MM.1S (cell line): ENCODE data around the gene GTF3C2.
"Not testable (repeated sequence)": the region's sequence is repeated elsewhere in the genome, so short reads cannot be mapped to it uniquely, and the experiment has no call there.

Source experiments
- DNase-seq: peaks from one replicate; pipeline ENCODE4 v3.0.0-alpha.2; 2015
- H2AFZ ChIP-seq: fragments of 300-600 bp; sonication (generic); 2 replicates; pipeline ENCODE4 v1.6.0; 2016; ENCODE audit warnings: antibody characterized with exemption, low read length
- H3F3A ChIP-seq: fragments of 300-600 bp; sonication (generic); 2 replicates; pipeline ENCODE4 v1.6.1; 2016; ENCODE audit warnings: mild to moderate bottlenecking, antibody characterized with exemption, low read length, moderate library complexity, mixed read lengths; ENCODE audit not compliant: insufficient read depth
- H3K27ac ChIP-seq: fragments of 300-600 bp; sonication (generic); 2 replicates; pipeline ENCODE4 v1.5.1; 2016; ENCODE audit warnings: mild to moderate bottlenecking, low read length
- H3K27me3 ChIP-seq: fragments of 300-600 bp; sonication (generic); replicated peaks from 2 replicates; pipeline ENCODE4 v1.6.0; 2016; ENCODE audit warnings: low read length; ENCODE audit not compliant: insufficient read depth
- H3K36me3 ChIP-seq: fragments of 300-600 bp; sonication (generic); replicated peaks from 2 replicates; pipeline ENCODE4 v1.6.1; 2016; ENCODE audit warnings: mild to moderate bottlenecking, low read length, mixed read lengths; ENCODE audit not compliant: insufficient read depth
- H3K4me1 ChIP-seq: fragments of 300-600 bp; sonication (generic); 2 replicates; pipeline ENCODE4 v1.6.1; 2016; ENCODE audit warnings: low read length, mixed read lengths
- H3K4me2 ChIP-seq: fragments of 300-600 bp; sonication (generic); 2 replicates; pipeline ENCODE4 v1.6.0; 2016; ENCODE audit warnings: low read depth, low read length
- H3K4me3 ChIP-seq: fragments of 300-600 bp; sonication (generic); 2 replicates; pipeline ENCODE4 v1.5.1; 2016; ENCODE audit warnings: low read length, mixed read lengths
- H3K79me2 ChIP-seq: fragments of 300-600 bp; sonication (generic); 2 replicates; pipeline ENCODE4 v1.6.1; 2016; ENCODE audit warnings: mixed run types, low read length, mixed read lengths
- H3K9ac ChIP-seq: fragments of 300-600 bp; sonication (generic); 2 replicates; pipeline ENCODE4 v1.6.1; 2016; ENCODE audit warnings: low read length, mixed read lengths
- H3K9me2 ChIP-seq: fragments of 300-600 bp; sonication (generic); replicated peaks from 2 replicates; pipeline ENCODE4 v1.6.1; 2016; ENCODE audit warnings: mild to moderate bottlenecking, low read length, mixed read lengths; ENCODE audit not compliant: insufficient read depth
- H3K9me3 ChIP-seq: fragments of 300-600 bp; sonication (generic); replicated peaks from 2 replicates; pipeline ENCODE4 v1.6.1; 2016; ENCODE audit warnings: mild to moderate bottlenecking, low read length, mixed read lengths; ENCODE audit not compliant: insufficient read depth
- H4K20me1 ChIP-seq: fragments of 300-600 bp; sonication (generic); 2 replicates; pipeline ENCODE4 v1.6.1; 2016; ENCODE audit warnings: mild to moderate bottlenecking, low read length, moderate library complexity, mixed read lengths; ENCODE audit not compliant: insufficient read depth
- CTCF ChIP-seq: fragments of 300-600 bp; sonication (generic); IDR thresholded peaks from 2 replicates; pipeline ENCODE4 v1.5.1; 2016; ENCODE audit warnings: antibody characterized with exemption, low read length, mixed read lengths
- EZH2 ChIP-seq: fragments of 300-600 bp; sonication (generic); optimal IDR thresholded peaks from 2 replicates; pipeline ENCODE3; 2017; ENCODE audit warnings: low read depth, mild to moderate bottlenecking, antibody characterized with exemption, low read length, mixed read lengths
- EZH2phosphoT487 ChIP-seq: fragments of 300-600 bp; sonication (generic); IDR thresholded peaks from 2 replicates; pipeline ENCODE4 v1.6.1; 2018; ENCODE audit warnings: antibody characterized with exemption, low read length

GTF3C2 gene

GRCh38 chr2:27322766-27323595, 33.6 kb downstream of the GTF3C2 start, which contains the start of gene MPV17:
Gene MPV17, minus strand, starts transcription at chr2:27323097. Its CDS starts 580 bp downstream, at chr2:27322517.
- Histone ChIP-seq H3K9ac (peak within 1 kb of the TSS; percentile 87), H3K4me3 (peak within 1 kb of the TSS; percentile 89), H4K20me1 (no peaks in the 10 kb centered on the region), H3F3A (no peaks in the 10 kb centered on the region; the same call in 1 of the 2 replicates), H3K9me3 (no peaks in the 10 kb centered on the region), H3K4me2 (peak within 1 kb of the TSS; percentile 89), H2AFZ (peak within 1 kb of the TSS; percentile 65), H3K9me2 (no peaks in the 10 kb centered on the region), H3K4me1 (peaks cover 9% of the 10 kb centered on the region; the same call in 1 of the 2 replicates), H3K27ac (peak within 1 kb of the TSS; percentile 50; the same call in 1 of the 2 replicates), H3K36me3 (peaks cover 3% of the 10 kb centered on the region; the same call in 1 of the 2 replicates), H3K79me2 (peaks cover 22% of the 10 kb centered on the region), H3K27me3 (no peaks in the 10 kb centered on the region)
- TF ChIP-seq CTCF (no peak), EZH2 (no peak), EZH2phosphoT487 (no peak)
- DNase-seq, result peak; percentile 96

GRCh38 chr2:27322301-27322765, 34.2 kb downstream of the GTF3C2 start:
- Histone ChIP-seq H2AFZ (peak overlapping the region; percentile 65), H4K20me1 (no peaks in the 10 kb centered on the region), H3F3A (no peaks in the 10 kb centered on the region; the same call in 1 of the 2 replicates), H3K4me3 (peak overlapping the region; percentile 89), H3K9me2 (no peaks in the 10 kb centered on the region), H3K36me3 (peaks cover 3% of the 10 kb centered on the region; the same call in 1 of the 2 replicates), H3K9me3 (no peaks in the 10 kb centered on the region), H3K79me2 (peaks cover 22% of the 10 kb centered on the region), H3K27me3 (no peaks in the 10 kb centered on the region), H3K4me2 (peak overlapping the region; percentile 89), H3K27ac (peak overlapping the region; percentile 50; the same call in 1 of the 2 replicates), H3K9ac (peak overlapping the region; percentile 87), H3K4me1 (peaks cover 9% of the 10 kb centered on the region; the same call in 1 of the 2 replicates)
- TF ChIP-seq EZH2, result no peak
- no peak for TF ChIP-seq CTCF
- no peak for TF ChIP-seq EZH2phosphoT487
- DNase-seq, result no peak

GRCh38 chr2:27320958-27321543, 35.5 kb downstream of the GTF3C2 start:
- H3K9me3 ChIP-seq, result no peaks in the 10 kb centered on the region
- H3K36me3 ChIP-seq, result no peaks in the 10 kb centered on the region
- no peaks in the 10 kb centered on the region for H3K9me2 ChIP-seq
- no peak overlapping the region for H3K4me2 ChIP-seq
- H3K27ac ChIP-seq, result no peak overlapping the region; the same call in 1 of the 2 replicates
- no peaks in the 10 kb centered on the region for H4K20me1 ChIP-seq
- no peaks in the 10 kb centered on the region for H3K27me3 ChIP-seq
- no peak for DNase-seq
- H3K9ac ChIP-seq, result no peak overlapping the region
- TF ChIP-seq EZH2phosphoT487 (no peak), CTCF (0 out of 2 replicates have a peak, but pooled peaks have one; percentile 7)
- peaks cover 22% of the 10 kb centered on the region for H3K79me2 ChIP-seq
- no peaks in the 10 kb centered on the region; the same call in 1 of the 2 replicates for H3F3A ChIP-seq
- peaks cover 9% of the 10 kb centered on the region; the same call in 1 of the 2 replicates for H3K4me1 ChIP-seq
- H3K4me3 ChIP-seq, result no peak overlapping the region
- no peak overlapping the region for H2AFZ ChIP-seq

- not testable (repeated sequence) for H3K4me3 ChIP-seq, H3K9ac ChIP-seq, DNase-seq, H3K4me2 ChIP-seq, H3K27me3 ChIP-seq, H3K4me1 ChIP-seq, H4K20me1 ChIP-seq, H2AFZ ChIP-seq, H3K36me3 ChIP-seq, H3K9me3 ChIP-seq, H3K27ac ChIP-seq, H3K9me2 ChIP-seq, H3F3A ChIP-seq
- peaks cover 22% of the 10 kb centered on the region for H3K79me2 ChIP-seq
These were observed 36.7 kb downstream of the GTF3C2 start for GRCh38 chr2:27319839-27320238.
